GM18907 (cell line): ENCODE data around the gene L3MBTL3.
A peak's percentile ranks its signal among the peaks of the same experiment; 100 is the strongest.

Experiments
- ATAC-seq: cut with Tn5 transposase; IDR thresholded peaks from one replicate; pipeline ENCODE4 v1.9.1; 2021; ENCODE audit warnings: mild to moderate bottlenecking, moderate library complexity; ENCODE audit not compliant: unreplicated experiment

The L3MBTL3 gene

DNA sequence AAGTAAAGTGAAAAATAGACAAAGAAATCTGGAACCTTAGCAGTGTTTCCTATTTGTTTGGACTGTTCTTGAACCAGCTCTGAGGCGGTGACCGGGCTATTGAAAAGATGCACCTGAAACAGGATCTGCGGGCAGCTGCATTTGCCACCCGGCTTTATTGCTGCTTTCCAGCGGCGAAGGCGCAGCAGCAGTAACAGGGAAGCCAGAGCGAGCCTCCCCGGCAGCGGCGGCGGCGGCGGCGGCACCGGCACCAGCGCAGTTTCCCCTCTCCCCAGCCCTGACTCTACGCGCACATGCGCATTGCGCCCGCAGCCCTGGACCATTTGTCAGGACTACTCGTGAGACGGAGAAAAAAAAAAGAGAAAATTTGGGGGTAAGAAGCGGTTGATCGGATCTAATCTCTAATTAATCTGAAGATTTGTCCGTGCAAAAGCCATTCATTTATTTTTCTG, at the start of gene L3MBTL3:
L3MBTL3 (plus strand) TSS at position 290 of the 452 bp plus-strand sequence. CDS start 24,119 bp downstream, outside the sequence.
- peak; percentile 79 for ATAC-seq

- no peak for ATAC-seq
These were observed 49.3 kb upstream of the L3MBTL3 start for GRCh38 chr6:129969064-129969463.

- ATAC-seq = no peak
These were observed 42.3 kb upstream of the L3MBTL3 start for GRCh38 chr6:129976110-129976509.

DNA sequence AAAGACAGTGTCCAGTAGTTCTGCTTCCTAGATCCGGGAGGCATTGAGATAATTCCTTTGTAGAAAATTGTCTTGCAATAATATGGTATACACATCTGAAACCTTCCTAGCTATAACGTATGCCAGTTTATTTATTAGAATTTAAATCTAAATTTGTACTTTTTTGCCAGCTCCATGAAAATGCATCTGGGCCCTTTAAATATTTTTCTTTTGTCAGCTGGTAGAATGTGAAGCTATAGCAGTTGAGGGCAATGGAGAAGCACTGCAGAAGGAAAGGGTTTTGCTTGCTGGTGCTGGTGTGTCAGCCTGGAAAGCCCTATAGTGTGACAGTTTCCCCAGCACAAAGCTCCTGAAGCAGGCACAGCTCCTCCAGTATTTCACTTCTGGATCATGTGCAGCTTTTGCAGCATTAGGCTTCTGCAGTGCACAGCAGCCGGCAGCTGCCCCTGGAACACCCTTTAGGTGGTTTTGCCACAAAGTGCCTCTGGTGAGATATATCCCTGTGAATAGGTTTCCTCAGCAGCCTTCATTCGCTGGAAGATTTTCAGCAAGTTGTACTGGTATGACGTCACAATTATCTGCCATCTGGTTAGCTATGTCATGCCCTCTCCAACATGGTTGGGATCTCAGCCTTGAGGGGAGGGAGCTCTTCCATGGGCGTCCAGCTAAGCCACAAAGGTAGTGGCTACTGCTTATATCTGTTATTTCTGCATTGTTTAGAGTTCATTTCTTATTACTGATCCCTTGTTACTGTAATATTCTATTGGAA, 40.0 kb upstream of the L3MBTL3 start:
- ATAC-seq = no peak

DNA sequence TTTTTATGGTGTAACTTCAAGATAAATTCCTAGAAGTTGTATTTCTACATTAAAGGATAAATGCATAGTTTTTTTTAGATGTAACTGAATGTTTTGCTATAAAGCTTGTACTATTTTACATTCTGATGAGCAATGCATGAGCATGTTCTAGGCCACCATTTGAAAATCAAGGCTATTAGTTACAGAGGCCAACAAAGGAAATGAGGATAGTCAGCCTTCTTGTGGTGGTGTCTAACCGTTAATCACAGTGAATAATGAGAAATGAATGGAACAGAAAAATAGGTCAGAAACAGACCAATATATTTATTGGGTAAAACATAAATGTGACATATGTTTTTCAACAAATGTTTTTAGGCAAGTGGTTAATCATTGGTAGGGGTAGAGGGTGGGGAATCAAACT, 37.6 kb upstream of the L3MBTL3 start:
- no peak for ATAC-seq

GRCh38 chr6:129981598-129981997, 36.8 kb upstream of the L3MBTL3 start:
- no peak for ATAC-seq

DNA sequence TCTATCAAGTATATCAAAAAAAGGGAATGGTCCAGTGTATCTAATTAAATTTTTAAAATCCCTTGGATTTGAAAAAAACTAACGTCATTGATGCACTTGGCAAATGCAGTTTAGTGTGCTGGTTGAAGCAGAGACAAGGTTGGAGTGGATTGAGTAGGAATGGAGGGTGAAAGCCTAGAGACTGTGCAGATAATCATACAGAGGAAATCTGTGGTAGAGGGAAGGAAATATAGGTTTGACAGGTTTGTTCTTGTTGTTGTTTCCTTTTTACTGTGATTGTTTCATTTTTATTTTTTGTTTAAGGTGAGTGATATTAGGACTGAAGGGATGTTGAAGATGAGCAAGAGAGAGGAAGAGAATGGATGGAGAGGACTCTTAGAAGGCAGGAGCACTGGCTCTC, 29.0 kb upstream of the L3MBTL3 start:
- no peak for ATAC-seq

- no peak for ATAC-seq
These were observed 25.5 kb upstream of the L3MBTL3 start for GRCh38 chr6:129992881-129993280.

DNA sequence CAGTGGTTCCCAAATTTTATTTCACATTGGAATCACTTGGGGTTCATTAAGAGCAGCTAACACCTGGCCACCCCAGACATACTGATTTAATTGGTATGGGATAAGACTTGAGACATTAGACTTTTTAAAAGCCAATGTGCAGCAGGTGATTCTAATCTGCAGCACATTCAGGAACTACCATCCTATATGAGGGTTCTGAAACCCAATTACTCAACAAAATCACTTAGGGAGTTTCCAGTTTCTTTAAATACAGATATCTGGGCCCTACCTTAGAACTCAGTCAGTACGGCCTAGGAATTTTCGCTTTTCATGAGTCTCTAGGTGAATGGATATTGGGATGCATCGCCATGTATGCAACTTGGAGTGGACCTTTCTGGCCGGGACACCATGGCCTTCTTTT, 24.0 kb upstream of the L3MBTL3 start:
- ATAC-seq = no peak

DNA sequence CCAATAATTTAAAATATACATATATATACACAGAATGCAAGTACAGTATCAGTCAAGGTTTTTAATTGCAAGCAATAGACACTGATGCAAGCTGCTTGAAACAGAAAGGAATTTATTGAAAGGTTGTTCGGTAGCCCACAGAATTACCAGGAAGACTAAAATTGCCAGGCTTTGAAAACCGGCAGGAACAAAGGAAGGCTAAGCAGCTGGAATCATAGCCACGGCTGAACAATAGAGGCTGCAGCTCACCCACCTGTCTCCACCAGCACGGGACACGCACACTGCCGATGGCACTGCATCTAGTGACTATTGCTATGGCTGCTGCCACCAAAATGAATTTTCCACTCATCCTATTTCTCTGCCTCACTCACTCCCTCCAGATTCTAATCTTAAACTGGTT, 22.0 kb upstream of the L3MBTL3 start:
- ATAC-seq = no peak

- no peak for ATAC-seq
These were observed 17.6 kb upstream of the L3MBTL3 start for GRCh38 chr6:130000526-130001421.

DNA sequence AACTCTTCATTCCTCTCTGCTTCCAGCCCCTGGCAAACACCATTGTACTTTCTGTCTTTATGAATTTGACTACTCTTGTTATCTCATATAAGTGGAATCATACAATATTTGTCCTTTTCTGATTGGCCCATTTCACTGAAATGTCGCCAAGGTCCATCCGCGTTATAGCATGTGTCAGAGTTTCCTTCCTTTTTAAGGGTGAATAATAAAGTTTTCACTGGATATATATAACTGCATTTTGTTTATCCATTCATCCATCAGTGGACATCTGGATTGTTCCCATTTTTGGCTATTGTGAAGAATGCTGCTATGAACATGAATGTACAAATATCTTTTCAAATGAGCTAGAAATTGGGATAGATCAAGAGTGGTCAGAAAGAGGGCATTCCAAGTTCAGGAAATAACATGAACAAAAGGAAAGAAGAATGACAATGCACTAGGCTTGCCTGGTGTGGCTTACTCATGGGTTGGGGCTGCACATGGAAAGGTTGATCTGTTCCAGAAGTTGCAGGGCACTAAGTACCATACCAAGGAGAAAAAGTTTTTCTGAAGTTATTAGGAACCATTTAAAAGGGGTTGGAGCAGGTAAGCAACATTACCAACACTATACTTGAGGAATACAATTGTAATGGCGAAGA, 10.0 kb upstream of the L3MBTL3 start:
- ATAC-seq = no peak

DNA sequence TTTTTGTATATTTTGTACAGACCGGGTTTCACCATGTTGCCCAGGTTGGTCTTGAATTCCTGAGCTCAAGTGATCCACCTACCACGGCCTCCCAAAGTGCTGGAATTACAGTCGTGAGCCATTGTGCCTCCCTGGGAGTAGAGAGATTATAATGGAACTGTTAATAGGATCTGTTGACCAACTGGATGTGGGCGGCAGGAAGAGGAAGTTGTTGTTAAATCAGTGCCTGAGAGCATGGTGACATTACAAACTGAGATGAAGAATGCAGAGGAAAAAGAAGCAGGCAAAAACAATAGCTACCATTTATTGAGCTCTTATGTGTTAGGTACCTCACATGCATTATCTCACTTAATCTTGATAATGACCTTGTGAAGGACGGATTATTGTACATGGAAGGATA, 9.2 kb upstream of the L3MBTL3 start:
- ATAC-seq = no peak

DNA sequence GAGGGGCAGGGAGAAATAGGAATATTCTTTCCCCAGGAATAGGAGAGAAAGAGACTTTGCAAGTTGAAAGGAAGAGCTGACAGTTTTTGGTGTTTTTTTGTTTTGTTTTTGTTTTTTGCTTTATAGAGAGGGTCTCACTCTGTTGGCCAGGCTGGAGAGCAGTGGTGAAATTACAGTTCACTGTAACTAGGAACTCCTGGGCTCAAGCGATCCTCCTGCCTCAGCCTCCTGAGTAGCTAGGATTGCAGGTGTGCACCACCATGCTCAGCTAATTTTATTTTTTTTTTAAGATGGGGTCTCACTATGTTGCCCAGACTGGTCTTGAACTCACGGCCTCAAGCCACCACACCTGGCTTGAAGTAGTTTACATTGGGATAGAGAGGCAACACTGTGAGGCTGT, 8.0 kb upstream of the L3MBTL3 start:
- ATAC-seq = no peak

- no peak for ATAC-seq
These were observed 5.7 kb upstream of the L3MBTL3 start for GRCh38 chr6:130012728-130013127.

- peak; percentile 21 for ATAC-seq
These were observed 454 bp downstream of the L3MBTL3 start for GRCh38 chr6:130018744-130019325.

DNA sequence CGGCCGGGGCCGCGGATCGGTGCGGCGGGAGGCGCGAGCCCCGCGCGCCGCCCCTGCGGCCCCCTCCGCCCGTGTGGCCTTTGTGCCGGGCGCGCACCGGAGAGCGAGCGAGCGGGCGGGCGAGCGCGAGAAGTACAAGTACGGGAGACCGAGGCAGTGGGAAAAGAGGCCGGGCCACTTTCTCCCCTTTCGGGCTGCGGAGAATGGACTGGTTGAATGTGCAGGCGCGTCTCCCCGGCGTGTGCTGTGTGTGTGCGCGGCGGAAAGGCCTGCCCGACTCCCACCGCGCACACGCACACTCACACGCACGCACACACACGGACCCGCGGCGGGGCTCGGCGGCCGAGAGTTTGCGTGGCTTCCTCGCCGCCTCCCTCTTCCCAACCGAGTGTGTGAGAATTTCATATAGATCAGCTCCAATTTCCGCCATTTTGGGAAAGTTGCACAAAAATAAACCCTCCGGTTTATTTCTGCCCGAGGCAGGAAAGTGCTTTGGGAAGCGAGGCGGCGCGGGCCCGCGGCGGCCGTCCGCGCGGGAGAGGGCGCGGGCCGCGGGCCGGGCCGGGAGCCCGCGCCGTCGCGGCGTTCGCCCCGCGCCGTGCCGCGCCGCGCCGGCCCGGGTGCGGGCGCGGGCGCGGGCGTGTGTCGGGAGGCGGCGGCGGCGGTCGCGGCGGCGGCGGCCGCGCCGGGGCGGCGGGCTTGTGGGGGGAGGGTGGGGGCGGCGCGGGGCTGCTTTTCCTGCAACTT, 1.1 kb downstream of the L3MBTL3 start:
- peak; percentile 31 for ATAC-seq

- ATAC-seq = no peak
These were observed 1.9 kb downstream of the L3MBTL3 start for GRCh38 chr6:130020073-130020906.

GRCh38 chr6:130020907-130021629, 2.7 kb downstream of the L3MBTL3 start:
- ATAC-seq = peak; percentile 69
